Activated CD8-positive, alpha-beta memory T cell treated with anti-CD3 and anti-CD28 coated beads, Interleukin-2, amount 50 U/mL, for 4 hours (primary cell): ENCODE results near the gene HINT3.
"Not testable (repeated sequence)": the region's sequence is repeated elsewhere in the genome, so short reads cannot be mapped to it uniquely, and the experiment has no call there.

ENCODE experiments used
- DNase-seq: peaks from one replicate; pipeline ENCODE4 v3.0.0-alpha.2; 2020

Gene HINT3

DNA sequence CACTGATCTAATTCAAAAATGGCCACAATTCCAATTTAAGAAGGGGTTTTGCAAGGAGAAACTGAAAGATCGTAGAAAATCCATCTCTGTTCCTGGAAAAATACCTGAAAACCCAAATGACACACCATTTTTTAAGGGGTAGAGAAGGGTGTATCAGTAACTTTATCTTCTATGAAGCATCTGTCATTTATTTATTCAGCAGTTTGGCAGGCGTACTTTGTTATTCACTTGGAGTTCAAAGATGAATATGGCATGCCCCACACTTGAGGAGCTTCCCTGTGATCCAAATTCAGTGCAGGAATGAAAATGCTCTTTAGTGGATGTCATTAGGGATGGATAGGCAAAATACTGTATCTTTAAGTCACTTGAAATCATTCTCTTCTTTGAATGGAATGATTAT lies 7.2 kb downstream of the HINT3 start:
- DNase-seq = no peak

DNA sequence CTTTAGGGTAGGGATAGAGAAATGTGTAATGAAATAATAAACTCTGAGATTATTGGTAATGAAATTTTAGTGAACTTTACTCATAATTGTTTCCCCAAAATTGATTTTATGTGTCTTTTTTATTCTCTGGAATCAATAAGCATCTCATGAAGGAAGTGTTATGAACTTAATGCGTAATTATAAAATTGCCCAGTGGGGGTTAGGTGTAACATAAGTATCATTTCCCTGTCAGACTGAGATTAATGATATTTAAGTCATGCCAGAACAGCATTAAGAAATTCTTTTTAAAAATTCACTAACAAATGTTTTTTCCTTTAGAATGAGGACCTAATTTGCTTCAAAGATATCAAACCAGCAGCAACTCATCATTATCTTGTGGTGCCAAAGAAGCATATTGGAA lies 10.0 kb downstream of the HINT3 start:
- DNase-seq = no peak

DNA sequence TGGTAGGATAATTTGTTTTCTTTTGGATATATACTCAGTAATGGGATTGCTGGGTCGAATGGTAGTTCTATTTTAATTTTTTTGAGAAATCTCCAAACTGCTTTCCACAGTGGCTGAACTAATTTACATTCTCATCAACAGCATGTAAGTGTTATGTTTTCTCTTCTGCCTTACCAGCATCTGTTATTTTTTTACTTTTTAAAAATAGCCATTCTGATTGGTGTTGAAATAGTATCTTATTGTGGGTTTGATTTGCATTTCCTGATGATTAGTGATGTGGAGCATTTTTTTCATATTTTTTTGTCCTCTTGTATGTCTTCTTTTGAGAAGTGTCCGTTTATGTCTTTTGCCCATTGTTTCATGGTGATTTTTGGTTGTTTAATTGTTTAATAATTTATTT lies 11.9 kb downstream of the HINT3 start:
- no peak for DNase-seq

DNA sequence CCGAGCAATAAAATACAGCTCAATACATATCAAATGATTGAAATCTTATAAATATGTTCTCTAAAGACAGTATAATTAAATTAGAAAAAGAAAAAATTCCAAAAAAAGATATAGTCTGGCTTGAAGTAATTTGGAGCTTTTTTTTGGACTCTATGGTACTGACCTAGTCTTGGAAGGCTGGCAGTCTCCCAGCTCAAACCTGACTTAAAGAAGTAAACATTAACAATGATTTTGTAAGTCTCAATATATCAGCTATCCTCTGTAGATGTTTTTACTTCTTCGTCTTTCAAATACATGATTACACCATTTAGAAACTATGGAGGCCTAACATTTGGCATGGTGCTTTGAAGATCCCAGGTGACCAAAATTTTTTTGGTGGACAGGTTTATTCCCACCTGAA lies 14.2 kb downstream of the HINT3 start:
- no peak for DNase-seq

DNA sequence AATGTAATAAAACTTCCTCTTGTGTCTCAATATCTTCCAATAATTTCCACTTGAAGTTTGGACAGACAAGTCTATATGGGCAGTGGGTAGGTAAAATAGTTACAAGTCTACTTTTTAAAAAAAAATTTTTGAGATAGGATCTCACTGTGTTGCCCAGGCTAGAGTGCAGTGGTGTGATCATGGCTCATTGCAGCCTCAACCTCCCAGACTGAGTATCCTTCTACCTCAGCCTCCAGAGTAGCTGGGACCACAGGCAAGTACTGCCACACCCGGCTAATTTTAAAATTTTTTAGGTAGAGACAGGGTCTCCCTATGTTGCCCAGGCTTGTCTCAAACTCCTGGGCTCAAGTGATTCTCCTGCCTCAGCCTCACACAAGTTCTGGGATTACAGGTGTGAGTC lies 15.9 kb downstream of the HINT3 start:
- DNase-seq = not testable (repeated sequence)

DNA sequence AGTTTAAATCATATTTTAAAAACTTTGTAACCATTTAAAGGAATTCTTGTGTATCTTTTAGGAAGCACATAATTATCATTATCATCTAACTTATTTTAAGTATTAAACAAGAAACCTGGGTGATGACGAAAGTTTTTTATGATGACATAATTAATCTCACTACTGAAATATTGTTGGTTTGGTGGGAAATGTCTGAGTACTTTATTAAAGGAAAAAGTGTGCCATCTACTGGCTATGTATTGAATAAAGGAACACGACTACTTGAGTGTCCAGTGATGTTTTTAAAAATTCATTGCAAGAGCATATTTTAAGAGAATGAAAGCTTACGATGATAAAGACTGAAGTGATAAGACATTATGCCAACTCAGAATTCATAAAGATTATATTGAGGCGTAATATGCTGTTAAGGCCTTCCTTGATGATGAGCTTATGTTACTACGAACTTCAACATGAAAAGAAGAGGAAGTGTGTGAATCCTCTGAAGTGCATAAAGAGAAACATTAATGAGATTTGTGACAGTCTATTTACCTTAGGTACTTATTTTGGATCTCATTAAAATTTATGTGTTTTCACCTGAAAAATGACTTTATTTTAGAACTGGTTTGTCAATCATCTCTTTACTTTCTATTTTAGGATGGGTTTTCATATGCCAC lies 17.8 kb downstream of the HINT3 start:
- DNase-seq = no peak

DNA sequence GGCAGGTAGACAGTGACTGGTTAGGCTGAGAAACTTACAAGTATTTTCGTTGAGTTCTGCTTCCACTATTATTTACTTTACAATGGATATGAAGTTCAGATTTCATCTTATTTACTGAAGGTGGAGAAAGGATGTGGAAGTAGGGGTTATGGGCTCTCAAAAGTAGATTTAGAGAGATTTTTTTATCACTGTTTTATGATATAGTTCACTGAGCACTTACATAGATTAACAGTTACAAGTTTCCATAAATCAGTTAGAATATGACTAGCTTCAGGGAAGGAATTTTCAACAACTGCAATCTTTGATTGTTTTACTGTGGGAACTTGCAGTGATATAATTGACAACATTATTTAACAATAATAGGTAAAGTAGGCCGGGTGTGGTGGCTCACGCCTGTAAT lies 22.5 kb downstream of the HINT3 start:
- DNase-seq = no peak

DNA sequence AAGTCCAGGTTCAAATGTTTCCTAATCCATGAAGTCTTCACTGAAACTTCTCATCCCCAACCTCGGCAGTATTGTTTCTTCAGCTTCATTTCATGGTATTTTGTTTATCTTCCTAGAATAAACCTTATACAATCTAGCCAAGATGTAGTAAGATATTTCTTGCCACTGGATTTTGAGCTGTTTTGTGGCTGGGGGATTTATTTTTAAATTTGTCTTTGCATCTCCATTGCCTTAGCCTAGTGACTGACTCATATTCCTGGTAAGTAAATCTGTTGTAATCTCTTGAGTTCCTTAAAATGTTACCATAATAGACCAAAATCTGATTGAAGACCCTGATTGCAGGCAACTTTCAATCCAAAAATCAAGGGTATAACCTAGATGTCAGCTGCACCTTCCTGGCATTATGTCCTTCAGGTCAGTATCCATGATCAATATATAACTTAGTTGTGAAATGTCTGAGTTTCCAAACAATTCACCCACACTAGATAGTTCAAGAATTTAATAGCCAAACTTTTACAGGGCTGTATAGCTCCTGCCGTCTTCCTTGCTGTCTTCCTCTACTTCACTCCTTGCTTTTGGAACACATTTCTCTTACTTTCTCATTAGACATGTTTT lies 25.1 kb downstream of the HINT3 start:
- no peak for DNase-seq

DNA sequence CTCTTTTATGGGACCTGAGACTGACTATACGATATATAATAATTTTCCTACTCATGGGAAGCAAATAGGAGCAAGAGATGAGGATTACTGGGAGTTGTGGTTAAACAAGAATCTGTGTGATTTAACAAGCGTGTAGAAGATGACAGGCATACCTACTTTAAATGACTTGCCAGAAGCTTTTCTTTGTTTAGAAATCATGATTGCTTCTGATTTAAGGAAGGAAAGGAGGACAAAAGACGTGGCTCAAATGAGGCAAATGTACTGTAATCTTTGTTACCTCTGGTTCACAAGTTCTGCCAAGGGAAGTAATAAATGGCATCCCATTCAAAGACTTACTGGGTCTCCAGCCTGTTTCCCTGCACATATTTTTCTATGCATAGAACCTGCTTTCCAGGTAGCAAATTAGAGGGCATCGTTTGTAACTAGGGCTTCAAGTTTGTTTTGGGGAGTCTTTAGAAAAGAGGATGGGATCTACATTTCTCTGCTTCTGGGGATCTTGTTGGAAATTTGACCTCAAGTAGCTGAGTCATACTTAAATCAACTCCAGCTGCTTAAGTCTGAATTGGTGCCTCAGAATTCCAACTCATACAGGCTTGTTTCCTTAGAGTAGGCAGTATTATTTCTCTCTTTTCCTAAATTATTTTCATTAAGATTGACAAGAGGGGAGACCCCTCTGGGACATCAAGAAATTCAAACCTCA lies 26.8 kb downstream of the HINT3 start:
- no peak for DNase-seq

DNA sequence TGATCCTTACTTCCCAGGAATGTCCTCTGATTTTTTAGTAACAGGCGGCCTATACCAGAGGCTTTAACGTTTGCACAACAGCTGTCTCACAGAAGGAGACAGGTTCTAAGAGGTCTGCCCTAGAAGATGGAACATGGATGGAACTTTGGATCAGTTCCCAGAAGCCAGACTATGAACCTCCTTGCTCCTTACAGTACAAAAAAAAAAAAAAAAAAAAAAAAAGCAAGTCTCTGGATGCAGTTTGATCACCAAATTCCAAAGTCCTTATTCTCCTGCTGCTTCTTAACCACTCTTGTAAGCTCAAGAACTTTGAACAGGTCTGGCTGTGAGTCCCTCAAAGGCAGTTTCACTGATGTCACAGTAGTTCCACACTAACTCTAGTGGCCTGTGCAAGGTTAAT lies 27.7 kb downstream of the HINT3 start:
- no peak for DNase-seq

DNA sequence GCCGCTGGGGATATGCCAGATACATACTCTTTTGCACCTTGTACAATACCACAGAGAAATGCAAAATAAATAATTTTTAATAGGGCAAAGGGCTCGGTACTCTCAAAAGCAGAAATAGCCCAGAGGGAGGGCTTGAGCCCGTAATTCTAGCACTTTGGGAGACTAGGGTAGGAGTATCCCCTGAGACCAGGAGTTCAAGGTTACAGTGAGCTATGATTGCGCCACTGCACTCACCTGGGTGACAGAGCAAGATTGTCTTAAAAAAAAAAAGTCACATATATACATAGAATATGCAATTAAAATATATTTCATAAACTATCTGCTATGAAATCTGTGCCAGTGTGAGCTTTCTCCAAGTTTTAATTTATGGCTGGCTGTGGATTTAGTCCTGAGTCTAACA lies 29.0 kb downstream of the HINT3 start:
- DNase-seq = no peak

DNA sequence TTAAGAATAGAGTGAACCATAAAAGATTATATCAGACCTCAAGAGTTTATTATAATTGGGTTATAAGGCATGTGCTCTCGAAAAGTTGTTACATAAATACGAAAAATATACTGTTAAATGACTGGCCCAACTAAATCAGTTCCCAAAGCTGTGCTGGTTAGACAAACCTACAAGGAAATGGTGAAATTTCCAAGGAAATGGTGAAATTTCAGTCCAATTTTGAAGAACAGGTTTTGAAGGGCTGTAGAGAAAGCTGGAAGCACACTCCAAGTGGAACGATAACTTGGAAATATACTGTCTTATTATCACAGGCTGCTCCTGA lies 29.4 kb downstream of the HINT3 start:
- no peak for DNase-seq

DNA sequence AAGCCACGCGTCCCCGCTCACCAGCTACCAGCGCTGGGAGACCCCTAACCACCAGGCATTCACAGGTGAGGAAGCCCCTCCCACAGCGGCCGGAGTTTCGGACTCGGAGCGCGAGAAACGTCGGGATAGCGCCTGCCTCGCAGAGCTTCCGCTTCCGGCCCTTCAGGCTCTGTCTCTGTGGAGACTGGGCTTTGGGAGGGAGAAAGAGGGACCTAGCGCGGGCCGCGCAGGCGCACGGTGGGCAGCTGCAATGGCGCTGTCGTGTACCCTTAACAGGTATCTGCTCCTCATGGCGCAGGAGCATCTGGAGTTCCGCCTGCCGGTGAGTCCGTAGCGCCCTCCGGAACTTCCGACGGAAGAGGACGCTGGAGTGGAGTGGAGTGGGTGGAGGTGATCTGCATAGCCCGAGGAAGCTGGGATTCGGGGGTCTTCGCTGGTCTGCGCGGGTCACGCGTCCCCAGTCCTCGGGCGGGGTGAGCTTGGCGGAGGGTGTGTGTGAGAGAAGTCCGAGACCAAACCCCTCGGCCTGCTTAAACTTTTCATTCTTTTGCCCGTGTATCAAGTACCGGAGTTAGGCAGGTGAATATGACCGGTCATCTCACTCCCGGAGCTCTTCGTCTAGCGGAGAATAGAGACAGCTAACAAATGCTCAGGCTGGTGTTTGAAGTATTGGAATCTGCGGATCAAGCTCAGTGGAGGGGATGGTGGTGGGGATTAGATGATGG lies 29.9 kb downstream of the HINT3 start, which contains the start of gene TRMT11:
TSS of gene TRMT11 (plus strand) at position 240 of the 725 bp plus-strand sequence. CDS start at position 251, 11 bp downstream.
- peak; percentile 77 for DNase-seq

DNA sequence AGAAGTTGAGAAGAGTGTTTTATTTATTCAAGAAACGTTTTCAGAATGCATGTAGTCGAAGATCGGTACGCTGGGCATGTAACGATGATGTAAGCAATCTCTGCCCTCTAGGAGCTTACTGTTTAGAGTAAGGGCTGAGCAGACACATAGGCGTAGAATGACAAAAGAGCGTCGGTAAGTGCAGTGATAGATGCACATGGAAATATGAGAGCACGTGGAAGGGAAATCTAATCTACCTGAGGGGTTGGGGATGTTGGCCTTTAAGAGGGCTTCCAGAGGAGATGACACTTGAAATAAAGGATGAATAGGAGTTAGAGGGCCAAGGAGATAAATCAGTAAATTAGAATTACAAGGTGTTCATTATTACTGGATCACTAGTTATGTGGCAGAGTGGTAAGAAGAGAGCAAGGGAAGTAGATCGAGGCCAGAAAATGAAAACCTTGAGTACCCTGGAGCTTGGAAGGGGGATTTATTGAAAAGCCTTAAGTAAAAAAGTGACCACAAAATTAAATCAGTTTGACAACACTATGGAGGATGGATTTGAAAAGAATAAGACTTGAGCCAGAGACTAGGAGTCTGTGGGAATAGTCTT lies 30.6 kb downstream of the HINT3 start:
- DNase-seq = peak; percentile 13

DNA sequence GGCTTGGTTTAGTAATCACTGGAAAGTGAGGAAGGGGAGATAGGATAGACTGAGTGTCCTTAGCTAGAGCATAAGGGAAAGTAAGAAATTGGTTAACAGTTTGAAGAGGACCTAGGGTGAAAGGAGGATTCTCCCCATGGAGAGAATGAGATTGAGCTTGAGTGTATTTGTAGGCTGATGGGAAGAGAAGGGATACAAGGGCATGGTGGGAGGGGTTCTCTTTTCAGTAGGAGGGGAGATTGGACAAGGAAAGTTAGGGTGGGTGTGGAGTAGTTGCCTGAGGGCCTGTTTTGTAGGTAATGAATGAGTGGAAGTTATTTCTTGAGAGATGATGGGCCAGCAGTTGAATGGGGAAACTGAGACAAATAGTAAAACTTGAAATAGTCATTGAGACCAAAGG lies 31.7 kb downstream of the HINT3 start:
- no peak for DNase-seq

DNA sequence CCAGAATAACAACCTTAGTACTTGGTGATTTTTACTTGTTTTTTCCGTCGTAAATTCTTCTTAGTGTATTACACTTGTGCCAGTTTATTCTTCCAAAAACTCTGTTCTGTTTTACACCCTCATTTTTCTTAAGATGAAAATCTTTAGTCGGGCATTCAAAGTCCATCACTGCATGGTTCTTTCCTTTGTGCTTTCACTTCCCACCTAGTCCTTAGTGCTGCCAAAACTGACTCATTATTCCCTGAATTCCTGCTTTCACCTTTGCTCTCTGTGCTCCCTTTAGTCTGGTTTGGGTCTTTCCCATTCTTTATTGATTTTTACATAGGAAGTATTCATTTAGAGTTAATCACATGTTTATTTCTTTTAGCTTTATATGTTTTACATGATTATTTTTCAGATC lies 33.1 kb downstream of the HINT3 start:
- no peak for DNase-seq

DNA sequence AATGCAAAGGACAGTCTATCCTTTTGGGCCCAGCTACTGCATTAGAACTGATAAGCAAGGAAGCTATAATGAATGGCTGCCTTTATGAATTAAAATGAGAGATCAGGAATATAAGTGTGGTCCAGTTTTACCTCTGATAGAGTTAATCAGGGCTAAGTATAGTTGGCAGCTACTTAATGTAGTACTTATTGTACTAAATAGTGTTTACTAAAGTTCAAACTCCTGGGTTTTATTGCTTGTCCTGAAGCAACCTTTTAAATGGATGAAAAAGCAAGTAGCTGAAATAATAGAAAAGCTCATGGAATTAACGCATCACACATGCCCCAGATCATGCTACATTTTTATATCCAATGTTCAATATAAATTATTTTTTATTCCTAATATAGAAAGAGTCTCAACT lies 35.1 kb downstream of the HINT3 start:
- DNase-seq = no peak

DNA sequence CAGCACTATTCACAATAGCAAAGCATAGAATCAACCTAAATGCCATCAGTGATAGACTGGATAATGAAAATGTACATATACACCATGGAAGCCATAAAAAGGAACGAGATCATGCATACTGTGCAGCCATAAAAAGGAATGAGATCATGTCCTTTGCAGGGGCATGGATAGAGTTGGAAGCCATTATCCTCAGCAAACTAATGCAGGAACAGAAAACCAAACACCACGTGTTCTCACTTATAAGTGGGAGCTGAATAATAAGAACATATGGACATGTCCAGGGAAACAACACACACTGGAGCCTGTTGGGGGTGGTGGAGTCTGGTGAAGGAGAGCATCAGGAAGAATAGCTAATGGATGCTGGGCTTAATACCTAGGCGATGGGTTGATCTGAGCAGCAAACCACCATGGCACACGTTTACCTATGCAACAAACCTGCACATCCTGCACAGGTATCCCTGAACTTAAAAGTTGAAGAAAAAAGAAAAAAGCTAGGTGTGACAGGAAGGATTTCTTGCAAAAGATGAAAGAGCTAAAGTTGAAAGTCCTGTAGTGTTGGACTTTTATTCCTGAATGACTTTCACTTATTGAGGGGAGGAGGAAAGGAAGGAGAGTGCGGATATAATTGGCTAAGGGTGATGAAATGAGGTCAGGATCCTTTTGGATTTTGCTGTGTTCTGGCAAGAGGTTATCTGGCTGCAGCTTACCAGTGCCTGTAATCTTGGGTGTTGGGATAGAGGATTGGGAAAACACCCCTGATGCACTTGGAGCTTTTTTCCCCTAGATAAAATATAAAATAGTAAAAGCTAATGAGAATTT lies 38.3 kb downstream of the HINT3 start:
- DNase-seq = no peak

DNA sequence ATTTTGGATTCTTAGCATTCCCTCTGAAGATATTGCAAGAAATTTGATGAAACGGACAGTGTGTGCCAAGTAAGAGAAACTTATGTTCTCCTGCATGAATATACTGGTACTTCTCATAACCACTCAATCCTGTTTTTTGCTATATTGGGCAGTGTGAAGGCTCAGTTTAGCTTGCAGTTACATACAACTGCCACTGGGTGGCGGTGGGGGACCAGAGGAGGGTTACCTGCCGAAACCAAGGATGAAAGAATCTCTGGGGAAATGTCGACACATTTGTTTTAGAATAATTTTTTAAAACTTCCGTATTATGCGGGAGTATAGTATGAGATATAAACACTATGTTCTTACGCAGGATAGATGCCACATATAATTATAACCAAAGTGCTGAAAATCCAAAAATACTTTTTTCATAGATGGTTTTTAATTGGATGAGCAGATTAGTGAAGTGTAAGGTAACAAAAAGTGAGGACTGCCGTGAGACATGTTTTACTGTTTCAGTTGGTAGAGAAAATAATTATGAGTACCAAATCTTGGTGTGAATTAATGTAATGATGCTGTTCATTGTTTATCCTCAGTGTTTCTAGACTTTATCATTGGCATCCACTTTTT lies 39.5 kb downstream of the HINT3 start:
- peak; percentile 70 for DNase-seq

DNA sequence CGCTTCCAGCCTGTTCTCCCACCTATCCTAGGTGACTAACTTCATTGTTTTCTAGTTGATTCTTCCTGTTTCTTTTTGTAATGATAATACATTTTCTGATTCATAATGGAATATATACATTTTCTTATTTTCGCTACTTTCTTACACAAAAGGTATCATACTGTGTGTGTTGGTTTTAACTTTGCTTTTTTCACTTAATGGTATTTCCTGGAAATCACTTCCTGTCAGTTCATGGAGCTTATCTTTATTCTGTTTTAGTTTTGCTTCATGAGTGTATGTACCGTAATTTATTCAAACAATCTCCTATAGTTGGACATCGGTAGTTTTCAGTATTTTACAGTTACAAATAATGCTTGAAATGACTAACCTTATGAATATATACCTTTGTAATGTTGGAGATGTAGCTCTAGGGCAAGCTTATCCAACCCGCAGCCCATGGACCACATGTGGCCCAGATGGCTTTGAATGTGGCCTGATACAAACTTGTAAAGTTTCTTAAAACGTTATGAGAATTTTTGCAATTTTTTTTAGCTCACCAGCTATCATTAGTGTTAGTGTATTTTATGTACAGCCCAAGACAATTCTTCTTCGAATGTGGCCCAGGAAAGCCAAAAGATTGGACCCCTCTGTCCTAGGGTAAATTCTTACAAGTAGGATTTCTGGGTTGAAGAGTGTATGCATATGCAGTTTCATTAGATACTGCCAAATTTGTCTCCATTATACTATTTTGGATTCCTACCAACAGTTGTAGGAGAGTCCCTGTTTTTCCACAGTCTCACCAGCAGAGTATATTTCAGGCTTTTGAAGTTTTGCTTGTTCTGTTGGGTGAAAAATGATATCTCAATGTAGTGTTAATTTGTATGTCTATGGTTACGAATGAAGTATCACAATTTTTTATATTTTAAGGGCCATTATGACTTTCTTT lies 46.4 kb downstream of the HINT3 start:
- DNase-seq = no peak

DNA sequence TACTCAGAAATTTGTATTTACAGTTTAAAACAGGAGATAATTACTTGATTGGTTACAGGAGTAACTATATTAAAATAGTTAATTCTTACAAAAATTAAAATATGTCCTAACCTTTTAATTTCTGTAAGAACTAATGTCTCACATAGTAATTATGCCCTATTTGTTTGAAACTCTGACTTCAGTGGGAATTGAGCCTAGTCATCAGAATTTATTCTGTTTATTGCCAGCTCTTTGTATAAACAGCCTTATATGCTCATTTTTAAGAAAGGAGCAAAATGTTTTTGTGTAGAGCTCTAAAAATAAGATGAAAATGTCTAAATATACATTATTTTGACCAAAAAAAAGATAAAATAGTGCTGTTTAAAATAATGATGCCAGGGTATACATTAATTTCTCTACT lies 51.2 kb downstream of the HINT3 start:
- no peak for DNase-seq
